ENCODE results near the gene CD300LB.

GRCh38 chr17:74544991-74545842, 13.9 kb upstream of the CD300LB start:
- TF ChIP-seq POLR2A (IDR thresholded peaks at IDR 0.05; ENCODE audit: low read depth, low read length) (no peak), TAF1 (IDR thresholded peaks at IDR 0.05; ENCODE audit: borderline replicate concordance, low read depth, low read length) (no peak), POLR2AphosphoS5 (IDR thresholded peaks at IDR 0.05; ENCODE audit: low read depth, low read length) (no peak; the same call in 1 of the 2 replicates)

Data from GM12892 (cell line).